Brain microvascular endothelial cell (primary cell): ENCODE measurements around the gene PPFIA2.

Experiments
- DNase-seq: peaks from one replicate; pipeline ENCODE4 v3.0.0-alpha.2; 2020
- H3K27ac ChIP-seq: fragments of 250-450 bp; sonication (Bioruptor Pico); 2 replicates; pipeline ENCODE4 v1.5.1; 2020; ENCODE audit warnings: mild to moderate bottlenecking, moderate library complexity
- H3K27me3 ChIP-seq: fragments of 250-450 bp; sonication (Bioruptor Pico); replicated peaks from 2 replicates; pipeline ENCODE4 v1.5.1; 2020; ENCODE audit warnings: mild to moderate bottlenecking
- H3K36me3 ChIP-seq: fragments of 250-450 bp; sonication (Bioruptor Pico); replicated peaks from 2 replicates; pipeline ENCODE4 v1.5.1; 2020; ENCODE audit warnings: mild to moderate bottlenecking
- H3K4me3 ChIP-seq: 2 replicates; pipeline ENCODE4 v1.5.1; 2011; ENCODE audit warnings: low read depth, mild to moderate bottlenecking, control low read depth, low read length, moderate library complexity
- in situ Hi-C: cut with HindIII; loops from 2 replicates; pipeline ENCODE4 v1.10.0; 2017; ENCODE audit warnings: low sequenced_read_pairs, low pct_ligation_motif_present
- TF ChIP-seq, protein P1 (sequence below): IDR thresholded peaks from 2 replicates; pipeline ENCODE4 v1.5.1; 2011; ENCODE audit warnings: low read depth, mild to moderate bottlenecking, moderate library complexity, low read length, control low read depth, inconsistent platforms; ENCODE audit errors: missing control alignments

Gene PPFIA2

DNA sequence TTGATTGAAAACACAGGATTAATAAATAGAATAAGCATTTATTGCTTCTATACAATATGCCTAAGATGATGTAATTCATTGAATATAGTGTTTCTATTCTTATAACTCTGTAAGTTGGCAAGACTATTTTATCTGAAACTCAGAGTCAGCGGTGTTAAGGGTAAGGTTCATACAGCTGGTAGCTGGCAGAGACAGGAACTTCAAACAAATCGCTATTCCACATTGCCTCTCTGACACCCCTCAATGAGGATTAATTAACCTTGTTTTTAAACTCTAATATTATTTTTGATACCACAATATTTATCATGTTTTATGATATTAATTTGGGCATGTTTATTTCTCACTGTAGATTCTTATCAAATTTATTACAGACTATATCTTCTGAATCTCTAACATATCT lies 357.9 kb downstream of the PPFIA2 start:
- no peak for DNase-seq
- in situ Hi-C loops, result no loop called here
- TF ChIP-seq, protein P1, sequence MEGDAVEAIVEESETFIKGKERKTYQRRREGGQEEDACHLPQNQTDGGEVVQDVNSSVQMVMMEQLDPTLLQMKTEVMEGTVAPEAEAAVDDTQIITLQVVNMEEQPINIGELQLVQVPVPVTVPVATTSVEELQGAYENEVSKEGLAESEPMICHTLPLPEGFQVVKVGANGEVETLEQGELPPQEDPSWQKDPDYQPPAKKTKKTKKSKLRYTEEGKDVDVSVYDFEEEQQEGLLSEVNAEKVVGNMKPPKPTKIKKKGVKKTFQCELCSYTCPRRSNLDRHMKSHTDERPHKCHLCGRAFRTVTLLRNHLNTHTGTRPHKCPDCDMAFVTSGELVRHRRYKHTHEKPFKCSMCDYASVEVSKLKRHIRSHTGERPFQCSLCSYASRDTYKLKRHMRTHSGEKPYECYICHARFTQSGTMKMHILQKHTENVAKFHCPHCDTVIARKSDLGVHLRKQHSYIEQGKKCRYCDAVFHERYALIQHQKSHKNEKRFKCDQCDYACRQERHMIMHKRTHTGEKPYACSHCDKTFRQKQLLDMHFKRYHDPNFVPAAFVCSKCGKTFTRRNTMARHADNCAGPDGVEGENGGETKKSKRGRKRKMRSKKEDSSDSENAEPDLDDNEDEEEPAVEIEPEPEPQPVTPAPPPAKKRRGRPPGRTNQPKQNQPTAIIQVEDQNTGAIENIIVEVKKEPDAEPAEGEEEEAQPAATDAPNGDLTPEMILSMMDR, result no peak
- Histone ChIP-seq H3K27me3 (no peaks in the 10 kb centered on the region), H3K27ac (no peak overlapping the region), H3K36me3 (no peaks in the 10 kb centered on the region), H3K4me3 (no peak overlapping the region)

DNA sequence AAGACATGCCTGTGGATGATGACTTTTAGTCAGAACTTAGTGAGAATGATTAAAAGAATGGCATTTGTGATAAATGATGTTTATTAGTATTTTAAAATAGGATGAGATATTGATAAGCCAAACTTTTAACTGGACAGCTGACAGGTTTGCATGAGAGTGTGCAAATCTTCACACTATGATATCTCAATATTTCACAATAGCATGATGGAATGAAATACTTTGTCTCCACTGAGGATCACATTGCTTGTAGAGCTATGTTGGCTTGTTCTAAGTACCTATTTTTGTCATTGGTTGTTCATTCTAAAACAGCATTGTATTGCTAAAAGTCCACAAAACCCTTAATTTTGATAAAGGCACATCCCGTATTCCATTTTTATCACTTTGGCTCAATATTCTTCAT lies 359.1 kb downstream of the PPFIA2 start:
- Histone ChIP-seq H3K27ac (no peak overlapping the region), H3K27me3 (no peaks in the 10 kb centered on the region), H3K36me3 (no peaks in the 10 kb centered on the region), H3K4me3 (no peak overlapping the region)
- TF ChIP-seq, protein P1, result no peak
- in situ Hi-C loops, result no loop called here
- no peak for DNase-seq

DNA sequence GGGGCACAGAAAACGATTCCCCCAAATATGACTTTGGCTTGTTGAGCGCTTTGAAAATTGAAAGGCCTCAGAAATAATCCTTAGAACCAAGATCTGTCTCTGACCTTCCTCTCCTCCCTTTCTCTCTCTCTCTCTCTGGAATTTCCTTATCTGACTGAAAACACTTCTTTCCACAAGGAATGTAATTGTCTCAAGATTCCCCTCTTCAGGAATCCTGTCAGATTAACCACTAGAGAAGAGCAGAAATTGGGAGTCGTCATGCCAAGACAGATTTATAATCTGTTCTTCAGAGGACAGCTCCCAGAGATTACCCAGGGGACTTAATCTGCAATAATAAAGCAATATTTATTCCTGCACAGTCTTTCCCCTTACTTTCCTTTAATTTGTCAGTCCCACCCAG lies 363.7 kb downstream of the PPFIA2 start:
- H3K27ac ChIP-seq, result no peak overlapping the region
- no peaks in the 10 kb centered on the region for H3K36me3 ChIP-seq
- no peaks in the 10 kb centered on the region for H3K27me3 ChIP-seq
- TF ChIP-seq, protein P1, result no peak
- H3K4me3 ChIP-seq, result no peak overlapping the region
- DNase-seq, result no peak
- in situ Hi-C loops, result no loop called here

DNA sequence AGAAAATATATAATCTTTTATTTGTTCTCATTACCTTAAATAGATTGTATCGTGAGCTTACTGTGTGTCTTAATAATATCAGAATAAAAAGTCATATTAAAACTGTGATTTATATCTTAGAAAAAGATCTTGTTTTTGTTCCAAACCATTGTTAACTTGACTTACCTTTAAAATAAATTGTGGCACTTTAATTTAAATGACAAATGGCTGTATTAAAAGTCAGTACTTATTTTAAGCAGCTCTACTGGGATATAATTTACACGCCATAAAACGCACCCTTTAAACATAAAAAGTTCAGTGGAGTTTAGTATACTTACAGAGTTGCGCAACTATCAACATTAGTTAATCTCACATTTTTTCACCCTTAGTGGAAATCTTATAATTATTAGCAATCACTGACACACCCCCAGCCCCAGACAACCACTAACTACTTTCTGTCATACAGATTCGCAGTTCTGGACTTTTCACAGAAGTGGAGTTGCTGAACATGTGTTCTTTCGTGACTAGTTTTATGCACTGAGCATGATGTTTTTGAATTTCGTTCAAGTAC lies 369.5 kb downstream of the PPFIA2 start:
- DNase-seq, result no peak
- Histone ChIP-seq H3K4me3 (no peak overlapping the region), H3K36me3 (no peaks in the 10 kb centered on the region), H3K27me3 (no peaks in the 10 kb centered on the region), H3K27ac (no peak overlapping the region)
- in situ Hi-C loops, result no loop called here
- TF ChIP-seq, protein P1, result no peak

DNA sequence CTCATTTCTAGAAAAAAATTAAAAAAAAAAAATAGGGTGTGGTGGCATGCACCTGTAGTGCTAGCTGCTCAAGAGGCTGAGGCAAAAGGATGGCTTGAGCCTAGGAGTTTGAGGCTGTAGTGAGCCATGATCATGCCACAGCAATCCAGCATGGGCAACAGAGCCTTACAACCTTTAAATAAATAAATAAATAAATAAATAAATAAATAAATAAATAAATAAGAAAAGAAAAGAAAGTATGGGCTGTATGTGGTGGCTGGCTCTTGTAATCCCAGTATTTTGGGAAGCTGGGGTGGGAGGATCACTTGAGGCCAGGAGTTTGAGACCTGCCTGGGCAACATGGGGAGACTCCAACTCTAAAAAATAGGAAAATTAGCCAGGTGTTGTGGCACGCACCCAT lies 373.0 kb downstream of the PPFIA2 start:
- Histone ChIP-seq H3K27ac (no peak overlapping the region), H3K36me3 (no peaks in the 10 kb centered on the region), H3K4me3 (no peak overlapping the region), H3K27me3 (no peaks in the 10 kb centered on the region)
- in situ Hi-C loops, result no loop called here
- no peak for DNase-seq
- TF ChIP-seq, protein P1, result no peak

DNA sequence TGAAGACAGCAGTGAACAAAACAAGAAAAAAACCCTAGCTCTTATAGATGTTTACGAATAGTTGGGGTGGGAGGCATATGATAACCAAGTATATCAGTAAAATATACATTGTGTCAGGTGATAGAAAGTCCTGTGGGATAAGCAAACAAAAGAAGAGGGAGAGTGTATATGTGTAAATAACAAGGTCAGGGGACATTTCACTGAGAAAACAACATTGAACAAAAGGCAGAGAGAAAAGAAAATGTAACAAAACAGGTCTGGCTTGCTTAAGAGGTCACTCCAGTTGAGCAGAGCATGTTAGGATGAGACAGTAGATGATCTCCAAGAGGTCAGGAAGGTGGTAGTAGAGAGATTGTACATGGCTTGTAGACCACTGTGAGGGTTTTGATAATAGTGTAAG lies 377.2 kb downstream of the PPFIA2 start:
- in situ Hi-C loops, result no loop called here
- H3K27ac ChIP-seq, result no peak overlapping the region
- no peak overlapping the region for H3K4me3 ChIP-seq
- no peaks in the 10 kb centered on the region for H3K36me3 ChIP-seq
- TF ChIP-seq, protein P1, result no peak
- no peaks in the 10 kb centered on the region for H3K27me3 ChIP-seq
- no peak for DNase-seq
